Astrocyte (in vitro differentiated cells and primary cell): ENCODE measurements around the gene EGFLAM.

ENCODE experiments used
- EZH2 ChIP-seq: IDR thresholded peaks from 2 replicates; pipeline ENCODE4 v1.6.1; 2012; ENCODE audit warnings: mild to moderate bottlenecking, low read length, inconsistent platforms; ENCODE audit not compliant: insufficient read depth
- TF ChIP-seq, protein P1 (sequence below): IDR thresholded peaks from 2 replicates; pipeline ENCODE4 v1.5.1; 2011; ENCODE audit warnings: low read depth, mild to moderate bottlenecking, inconsistent platforms, low read length, moderate library complexity; ENCODE audit not compliant: insufficient read depth

DNA sequence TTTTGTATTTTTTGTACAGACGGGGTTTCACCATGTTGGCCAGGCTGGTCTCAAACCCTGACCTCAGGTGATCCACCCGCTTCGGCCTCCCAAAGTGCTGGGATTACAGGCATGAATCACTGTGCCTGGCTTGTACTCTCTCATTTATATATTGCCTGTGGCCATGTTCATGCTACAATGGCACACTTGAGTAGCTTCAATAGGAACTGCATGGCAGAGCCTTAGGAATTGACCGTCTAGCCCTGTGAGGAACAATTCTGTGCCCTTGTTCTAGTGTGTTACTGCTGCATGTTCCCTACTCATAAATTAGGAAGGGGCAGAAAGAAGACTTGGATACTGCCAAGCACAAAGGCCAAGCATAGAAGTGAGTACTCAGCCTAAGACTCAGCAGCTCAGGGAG is 193.8 kb downstream of the EGFLAM start:
- TF ChIP-seq, protein P1, sequence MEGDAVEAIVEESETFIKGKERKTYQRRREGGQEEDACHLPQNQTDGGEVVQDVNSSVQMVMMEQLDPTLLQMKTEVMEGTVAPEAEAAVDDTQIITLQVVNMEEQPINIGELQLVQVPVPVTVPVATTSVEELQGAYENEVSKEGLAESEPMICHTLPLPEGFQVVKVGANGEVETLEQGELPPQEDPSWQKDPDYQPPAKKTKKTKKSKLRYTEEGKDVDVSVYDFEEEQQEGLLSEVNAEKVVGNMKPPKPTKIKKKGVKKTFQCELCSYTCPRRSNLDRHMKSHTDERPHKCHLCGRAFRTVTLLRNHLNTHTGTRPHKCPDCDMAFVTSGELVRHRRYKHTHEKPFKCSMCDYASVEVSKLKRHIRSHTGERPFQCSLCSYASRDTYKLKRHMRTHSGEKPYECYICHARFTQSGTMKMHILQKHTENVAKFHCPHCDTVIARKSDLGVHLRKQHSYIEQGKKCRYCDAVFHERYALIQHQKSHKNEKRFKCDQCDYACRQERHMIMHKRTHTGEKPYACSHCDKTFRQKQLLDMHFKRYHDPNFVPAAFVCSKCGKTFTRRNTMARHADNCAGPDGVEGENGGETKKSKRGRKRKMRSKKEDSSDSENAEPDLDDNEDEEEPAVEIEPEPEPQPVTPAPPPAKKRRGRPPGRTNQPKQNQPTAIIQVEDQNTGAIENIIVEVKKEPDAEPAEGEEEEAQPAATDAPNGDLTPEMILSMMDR, result no peak
- no peak for TF ChIP-seq EZH2
